Kidney (tissue), 14 donors: ENCODE results near the gene CHRNB2. TPM values are rescaled to one million over a fixed set of nuclear protein-coding genes. Genes with fewer than 3 reads are reported as not detected.

Experiments
- DNase-seq, 5 donors: peaks; one replicate each; pipeline ENCODE4 v3.0.0-alpha.2; 2013 to 2020
- FAIRE-seq: peaks from 2 replicates; lab custom pipeline; 2012; peaks lifted over from hg19 to GRCh38; lab: Jason Lieb, UNC
- H3K27ac ChIP-seq, 2 donors: one replicate each; pipeline ENCODE4 v1.7.0; 2013; ENCODE audit warnings: low read depth in 2 of 2, low read length in 2 of 2, inconsistent platforms in 1 of 2
- H3K27me3 ChIP-seq: one replicate; pipeline ENCODE4 v1.7.1; 2013; ENCODE audit warnings: low read length, inconsistent platforms; ENCODE audit not compliant: control insufficient read depth, insufficient read depth
- H3K36me3 ChIP-seq, 3 donors: one replicate each; pipeline versions ENCODE4 v1.7.0 to v1.7.1; 2013; ENCODE audit warnings: low read length in 3 of 3, control low read depth in 1 of 3, inconsistent platforms in 1 of 3; ENCODE audit not compliant: insufficient read depth in 3 of 3, control insufficient read depth in 2 of 3
- H3K4me1 ChIP-seq, 3 donors: one replicate each; pipeline versions ENCODE4 v1.7.0 to v1.7.1; 2013; ENCODE audit warnings: low read length in 3 of 3, inconsistent platforms in 1 of 3, low read depth in 1 of 3; ENCODE audit not compliant: control insufficient read depth in 2 of 3, insufficient read depth in 2 of 3
- H3K4me3 ChIP-seq, 3 donors: one replicate each; pipeline versions ENCODE4 v1.7.0 to v1.8.1; 2013; ENCODE audit warnings: low read length in 3 of 3, control low read depth in 1 of 3, inconsistent platforms in 1 of 3
- H3K9ac ChIP-seq, 3 donors: one replicate each; pipeline versions ENCODE4 v1.7.0 to v1.7.1; 2013; ENCODE audit warnings: low read length in 3 of 3, control low read depth in 1 of 3, inconsistent platforms in 1 of 3
- H3K9me3 ChIP-seq, 3 donors: one replicate each; pipeline versions ENCODE4 v1.7.0 to v1.7.1; 2013; ENCODE audit warnings: low read length in 3 of 3, control low read depth in 1 of 3, inconsistent platforms in 1 of 3; ENCODE audit not compliant: control insufficient read depth in 2 of 3, insufficient read depth in 1 of 3
- intact Hi-C: fragments of 100-400 bp; cut with DNase I; formaldehyde crosslinking; loops from one replicate; pipeline ENCODE4 v1.11.1; 2022
- polyA plus RNA-seq: library from polyadenylated mRNA; stranded (reverse); fragments of 350-450 nt; fragmentation: Illumina TruSeq; extraction: RNeasy Lipid Tissue Mini Kit (QIAGEN cat#74804); gene quantifications from one replicate; pipeline ENCODE4 v1.2.3, GENCODE V29; 2014; ENCODE audit warnings: low read depth, low replicate concordance; ENCODE audit not compliant: insufficient read depth
- total RNA-seq: library from RNA; stranded (reverse); fragmentation: NEBNext Ultra II Directional; extraction: Animal tissue kit (Norgen Biotek cat#: 25700); gene quantifications from one replicate; pipeline ENCODE4 v1.2.1, GENCODE V29; 2021
- TF ChIP-seq, protein P1 (sequence below): IDR thresholded peaks from 3 replicates; pipeline ENCODE4 v1.5.1; 2012; ENCODE audit warnings: mild to moderate bottlenecking, moderate library complexity, borderline replicate concordance; ENCODE audit not compliant: insufficient read depth; ENCODE audit errors: extremely low read depth
- donor health status: control.
- donor health status: control.
- donor health status: control.
- donor health status: control.
- donor health status: control.
- donor health status: DM: yes; HTN: yes; CAD: no.
- donor health status: Normal renal cell carcinoma (clear cell type).

Gene CHRNB2
- total and polyA plus RNA-seq, 2 donors from 2014 or later, result 0.60 TPM; not detected in 1

- Histone ChIP-seq H3K4me1 (peaks cover 0 to 10% (median 5%) of the 10 kb centered on the region in 3 donors), H3K27me3 (no peaks in the 10 kb centered on the region), H3K9me3 (no peaks in the 10 kb centered on the region), H3K27ac (peak overlapping the region; percentile 20 to 36), H3K9ac (no peak overlapping the region), H3K4me3 (no peak overlapping the region), H3K36me3 (peaks cover 6 to 41% (median 32%) of the 10 kb centered on the region in 3 donors)
- FAIRE-seq (no peak), DNase-seq (no peak)
- TF ChIP-seq, protein P1, sequence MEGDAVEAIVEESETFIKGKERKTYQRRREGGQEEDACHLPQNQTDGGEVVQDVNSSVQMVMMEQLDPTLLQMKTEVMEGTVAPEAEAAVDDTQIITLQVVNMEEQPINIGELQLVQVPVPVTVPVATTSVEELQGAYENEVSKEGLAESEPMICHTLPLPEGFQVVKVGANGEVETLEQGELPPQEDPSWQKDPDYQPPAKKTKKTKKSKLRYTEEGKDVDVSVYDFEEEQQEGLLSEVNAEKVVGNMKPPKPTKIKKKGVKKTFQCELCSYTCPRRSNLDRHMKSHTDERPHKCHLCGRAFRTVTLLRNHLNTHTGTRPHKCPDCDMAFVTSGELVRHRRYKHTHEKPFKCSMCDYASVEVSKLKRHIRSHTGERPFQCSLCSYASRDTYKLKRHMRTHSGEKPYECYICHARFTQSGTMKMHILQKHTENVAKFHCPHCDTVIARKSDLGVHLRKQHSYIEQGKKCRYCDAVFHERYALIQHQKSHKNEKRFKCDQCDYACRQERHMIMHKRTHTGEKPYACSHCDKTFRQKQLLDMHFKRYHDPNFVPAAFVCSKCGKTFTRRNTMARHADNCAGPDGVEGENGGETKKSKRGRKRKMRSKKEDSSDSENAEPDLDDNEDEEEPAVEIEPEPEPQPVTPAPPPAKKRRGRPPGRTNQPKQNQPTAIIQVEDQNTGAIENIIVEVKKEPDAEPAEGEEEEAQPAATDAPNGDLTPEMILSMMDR, result no peak
- intact Hi-C loops, result loop anchor here (5.0 kb wide), 1 partner anchor 71 kb away; no protein-coding TSS in a partner anchor
Measured at GRCh38 chr1:154548028-154548427, 19.6 kb upstream of the CHRNB2 start.

DNA sequence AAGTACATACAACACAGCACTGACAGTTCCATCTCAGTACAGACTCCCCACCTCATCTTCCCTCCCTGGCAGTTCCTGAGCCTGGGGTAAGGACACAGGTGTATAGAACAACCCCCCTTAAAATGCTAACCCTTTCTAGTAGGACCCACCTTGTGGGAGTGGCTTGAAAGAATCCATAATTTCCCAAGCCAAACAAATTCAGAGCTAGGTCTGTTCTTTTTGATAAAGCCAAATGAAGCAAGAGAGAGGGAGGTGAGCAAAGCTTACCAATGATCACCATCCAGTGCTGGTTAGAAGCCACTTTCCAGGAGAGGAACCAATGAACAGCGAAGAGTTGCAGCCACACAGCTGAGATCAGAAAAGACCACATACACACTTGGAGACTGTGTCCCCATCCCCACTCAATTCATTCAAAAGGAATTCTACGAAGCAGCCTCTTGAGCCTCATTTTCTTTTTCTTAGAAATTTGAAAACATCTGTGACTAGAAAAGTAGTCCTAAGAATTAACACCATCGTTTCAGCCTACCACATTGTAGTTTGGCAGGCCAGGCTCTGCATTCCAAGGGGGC is 18.3 kb upstream of the CHRNB2 start:
- TF ChIP-seq, protein P1, result no peak
- peaks cover 13 to 53% (median 42%) of the 10 kb centered on the region in 3 donors for H3K36me3 ChIP-seq
- intact Hi-C loops, result loop anchor here (5.0 kb wide), 1 partner anchor 72 kb away; no protein-coding TSS in a partner anchor

DNA sequence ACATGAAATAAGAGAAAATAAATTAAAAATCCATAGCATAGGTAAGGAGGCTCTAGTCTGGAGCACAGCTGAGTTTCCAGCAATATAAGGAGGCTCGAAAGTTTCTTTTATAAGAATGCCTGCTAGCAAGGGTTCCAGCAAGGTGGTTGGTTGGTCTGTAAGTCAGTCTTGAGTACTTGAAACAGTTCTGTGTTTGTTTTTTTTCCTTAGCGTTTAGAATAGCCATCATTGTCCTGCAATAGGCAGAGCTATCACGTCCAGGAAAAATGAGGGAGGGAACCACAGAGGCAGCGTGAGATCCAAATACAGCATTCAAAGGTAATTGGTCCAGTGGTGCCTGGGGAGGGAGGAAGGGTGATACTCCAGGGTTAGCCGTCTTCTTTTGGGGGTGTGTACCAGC is 17.5 kb upstream of the CHRNB2 start:
- H3K36me3 ChIP-seq, result peaks cover 13 to 61% (median 49%) of the 10 kb centered on the region in 3 donors
- intact Hi-C loops, result no loop called here
- no peak overlapping the region for H3K27ac ChIP-seq
- no peak for DNase-seq
- no peak for FAIRE-seq
- H3K9ac ChIP-seq, result no peak overlapping the region
- no peaks in the 10 kb centered on the region for H3K27me3 ChIP-seq
- H3K4me3 ChIP-seq, result no peak overlapping the region
- no peaks in the 10 kb centered on the region for H3K9me3 ChIP-seq
- TF ChIP-seq, protein P1, result no peak
- peaks cover 0 to 10% (median 5%) of the 10 kb centered on the region in 3 donors for H3K4me1 ChIP-seq

More for the DNA sequence above, 18.3 kb upstream of the CHRNB2 start:
- DNase-seq (no peak), FAIRE-seq (no peak)
- Histone ChIP-seq H3K27me3 (no peaks in the 10 kb centered on the region), H3K27ac (no peak overlapping the region), H3K4me3 (no peak overlapping the region), H3K9ac (no peak overlapping the region), H3K4me1 (peaks cover 0 to 10% (median 5%) of the 10 kb centered on the region in 3 donors), H3K9me3 (no peaks in the 10 kb centered on the region)
